Transverse colon (tissue), 4 donors: ENCODE data around the gene MAP4K3. TPM values are rescaled to one million over a fixed set of nuclear protein-coding genes. Genes with fewer than 3 reads are reported as not detected.

Experiments
- DNase-seq: peaks from one replicate; pipeline ENCODE4 v3.0.0-alpha.2; 2019
- H3K27ac ChIP-seq, 4 donors: fragments of 200-600 bp; sonication (generic); 2 replicates each; pipeline ENCODE4 v1.5.1; 2016 to 2018; ENCODE audit warnings: inconsistent platforms in 4 of 4
- H3K27me3 ChIP-seq: fragments of 200-600 bp; sonication (generic); 2 replicates; pipeline ENCODE4 v1.5.1; 2017; ENCODE audit warnings: inconsistent platforms
- H3K36me3 ChIP-seq, 4 donors: fragments of 200-600 bp; sonication (generic); 2 replicates each; pipeline ENCODE4 v1.5.1; 2017 to 2019; ENCODE audit warnings: inconsistent platforms in 4 of 4
- H3K4me1 ChIP-seq, 4 donors: fragments of 200-600 bp; sonication (generic); 2 replicates each; pipeline ENCODE4 v1.5.1; 2017 to 2020; ENCODE audit warnings: inconsistent platforms in 4 of 4
- H3K4me3 ChIP-seq, 4 donors: fragments of 200-600 bp; sonication (generic); 1 replicate in 1 of 4; 2 replicates in 3 of 4; pipeline versions ENCODE4 v1.5.1 to v1.6.1; 2017 to 2019; ENCODE audit warnings: inconsistent platforms in 4 of 4
- H3K9me3 ChIP-seq, 2 donors: fragments of 200-600 bp; sonication (generic); 2 replicates each; pipeline ENCODE4 v1.5.1; 2017 to 2019; ENCODE audit warnings: inconsistent platforms in 2 of 2
- CTCF ChIP-seq, 5 experiments: fragments of 200-600 bp in 3 of 5; fragments of 450-650 bp in 2 of 5; sonication (generic) in 3 of 5; IDR thresholded peaks; 1 replicate in 2 of 5; 2 replicates in 3 of 5; pipeline ENCODE4 v1.5.1; 2016 to 2017; ENCODE audit warnings: antibody characterized with exemption in 5 of 5, inconsistent platforms in 3 of 5, mild to moderate bottlenecking in 2 of 5, moderate library complexity in 1 of 5
- EP300 ChIP-seq: sonication (generic); formaldehyde crosslinking; IDR thresholded peaks from one replicate; pipeline ENCODE4 v1.6.1; 2017; ENCODE audit warnings: antibody characterized with exemption, low read depth
- POLR2A ChIP-seq: fragments of 450-650 bp; IDR thresholded peaks from one replicate; pipeline ENCODE4 v1.6.1; 2016; ENCODE audit warnings: antibody characterized with exemption, mild to moderate bottlenecking, moderate library complexity
- POLR2AphosphoS5 ChIP-seq, 3 donors: sonication (generic); formaldehyde crosslinking; IDR thresholded peaks; one replicate each; pipeline ENCODE4 v1.6.1; 2016; ENCODE audit warnings: antibody characterized with exemption in 3 of 3
- WGBS, 2 donors: methylation state at CpG; one replicate each; pipeline ENCODE4 v1.1.5; 2018; ENCODE audit warnings: low coverage in 1 of 2; 5-methylcytosine and 5-hydroxymethylcytosine counted together
- in situ Hi-C, 4 donors: fragments of 200-750 bp; cut with MboI; loops; one replicate each; pipeline versions ENCODE4 v1.15.0 to v1.15.1; 2017; ENCODE audit warnings: low sequenced_read_pairs in 3 of 4, low pct_ligation_motif_present in 1 of 4, low pct_unique_long_range_greater_than_20kb in 1 of 4
- intact Hi-C: fragments of 100-400 bp; cut with DNase I; formaldehyde crosslinking; loops from one replicate; pipeline ENCODE4 v1.15.1; 2023; ENCODE audit warnings: low total_unique reads
- total RNA-seq, 4 donors: library from RNA; depleted of rRNA; stranded (reverse); fragments of >200 nt; gene quantifications; one replicate each; pipeline ENCODE4 v1.1.0, GENCODE V29; 2016

The MAP4K3 gene
- total RNA-seq, 4 donors from 2014 or later: 42.6 to 131 (median 91.8) TPM

GRCh38 chr2:39311469-39311868 is 125.6 kb downstream of the MAP4K3 start:
- Histone ChIP-seq H3K4me3 (no peak overlapping the region), H3K27me3 (no peaks in the 10 kb centered on the region), H3K36me3 (peaks cover 0 to 4% (median 0%) of the 10 kb centered on the region in 4 donors), H3K4me1 (no peaks in the 10 kb centered on the region), H3K27ac (no peak overlapping the region), H3K9me3 (no peaks in the 10 kb centered on the region)
- WGBS, 2 donors: 85% methylated on average over 2 of the region's 2 CpGs; no CpG with 5 or more reads in 1 of the 2 donors
- no peak for TF ChIP-seq POLR2A
- no peak for TF ChIP-seq EP300
- TF ChIP-seq CTCF (IDR thresholded peaks at IDR 0.05): no peak
- TF ChIP-seq POLR2AphosphoS5 (IDR thresholded peaks at IDR 0.05): no peak
- no peak for DNase-seq
- in situ Hi-C loops (no loop called here), intact Hi-C loops (no loop called here)

- no peak for TF ChIP-seq POLR2A
- TF ChIP-seq CTCF (IDR thresholded peaks at IDR 0.05): no peak
- TF ChIP-seq EP300: no peak
- no peak for TF ChIP-seq POLR2AphosphoS5 (IDR thresholded peaks at IDR 0.05)
Measured at GRCh38 chr2:39308778-39309177, 128.3 kb downstream of the MAP4K3 start.

GRCh38 chr2:39306626-39307025 is 130.5 kb downstream of the MAP4K3 start:
- no peak for DNase-seq
- no peaks in the 10 kb centered on the region for H3K27me3 ChIP-seq
- TF ChIP-seq POLR2A: no peak
- no peak for TF ChIP-seq POLR2AphosphoS5 (IDR thresholded peaks at IDR 0.05)
- TF ChIP-seq EP300: no peak
- no peak for TF ChIP-seq CTCF (IDR thresholded peaks at IDR 0.05)
- peaks cover 0 to 4% (median 0%) of the 10 kb centered on the region in 4 donors for H3K36me3 ChIP-seq
- no peak overlapping the region for H3K27ac ChIP-seq
- in situ Hi-C loops: no loop called here
- no peak overlapping the region for H3K4me3 ChIP-seq
- WGBS, 2 donors: 70 to 77% methylated on average over 1 of the region's 1 CpG
- H3K9me3 ChIP-seq: no peaks in the 10 kb centered on the region
- no peaks in the 10 kb centered on the region for H3K4me1 ChIP-seq
- intact Hi-C loops: no loop called here

More at GRCh38 chr2:39308778-39309177, 128.3 kb downstream of the MAP4K3 start:
- Histone ChIP-seq H3K27ac (no peak overlapping the region), H3K27me3 (no peaks in the 10 kb centered on the region), H3K36me3 (peaks cover 0 to 4% (median 0%) of the 10 kb centered on the region in 4 donors), H3K9me3 (no peaks in the 10 kb centered on the region), H3K4me3 (no peak overlapping the region), H3K4me1 (no peaks in the 10 kb centered on the region)
- WGBS, 2 donors: 85 to 88% methylated on average over 1 of the region's 1 CpG
- in situ Hi-C loops (no loop called here), intact Hi-C loops (no loop called here)
- DNase-seq: no peak

GRCh38 chr2:39304729-39305128 is 132.4 kb downstream of the MAP4K3 start:
- no peaks in the 10 kb centered on the region for H3K4me1 ChIP-seq
- TF ChIP-seq POLR2AphosphoS5 (IDR thresholded peaks at IDR 0.05) (no peak), EP300 (no peak), CTCF (IDR thresholded peaks at IDR 0.05) (no peak), POLR2A (no peak)
- H3K4me3 ChIP-seq: no peak overlapping the region
- no peak overlapping the region for H3K27ac ChIP-seq
- peaks cover 0 to 4% (median 0%) of the 10 kb centered on the region in 4 donors for H3K36me3 ChIP-seq
- no peaks in the 10 kb centered on the region for H3K9me3 ChIP-seq
- WGBS, 2 donors: 87 to 92% methylated on average over 4 of the region's 4 CpGs
- in situ Hi-C loops: no loop called here
- intact Hi-C loops: no loop called here
- no peaks in the 10 kb centered on the region for H3K27me3 ChIP-seq
- DNase-seq: no peak
